Measurements from ENCODE around the gene RPTOR. TPM values are rescaled to one million over a fixed set of nuclear protein-coding genes. Genes with fewer than 3 reads are reported as not detected.

The RPTOR gene
- total RNA-seq, 1 experiment from 2014 or later: 46.2 TPM

DNA sequence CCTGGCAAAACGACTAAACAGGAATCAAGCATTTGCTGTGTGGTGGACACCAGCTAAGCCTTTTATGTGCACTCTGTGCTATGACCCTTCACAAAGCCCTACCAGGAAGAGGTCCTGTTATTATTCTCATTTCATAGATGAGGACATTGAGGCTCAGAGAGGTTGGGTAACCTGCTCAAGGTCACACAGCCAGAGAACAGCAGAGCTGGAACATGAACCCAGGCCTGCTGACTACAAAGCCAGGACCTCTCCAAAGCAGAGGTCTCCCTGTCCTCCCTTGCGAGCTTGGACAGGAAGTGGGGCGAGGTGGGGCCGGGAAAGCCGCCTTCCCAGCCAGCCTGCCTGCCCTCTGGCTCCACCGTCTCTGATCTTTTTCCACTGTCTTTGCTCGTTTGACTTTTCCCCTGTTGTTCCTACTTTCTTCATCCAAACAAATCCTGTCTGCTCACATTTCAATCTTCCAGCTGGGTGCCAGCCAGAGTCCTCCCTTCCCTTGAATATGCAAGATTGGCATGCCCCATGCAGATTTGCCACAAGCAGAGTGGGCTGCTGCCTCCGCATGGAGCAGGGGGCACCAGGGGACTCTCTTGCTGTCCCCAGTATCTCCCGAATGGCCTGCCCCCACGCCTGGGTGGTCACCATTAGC, 23.7 kb upstream of the RPTOR start:
- H3K9me3 ChIP-seq (ENCODE audit: low read length): no peaks in the 10 kb centered on the region
- DNase-seq (no peak), ATAC-seq (no peak)
- no peaks in the 10 kb centered on the region for H3K79me2 ChIP-seq (ENCODE audit: low read length)
- no peaks in the 10 kb centered on the region for H3K36me3 ChIP-seq (ENCODE audit: low read depth, low read length)
- no peak overlapping the region for H3K27ac ChIP-seq (ENCODE audit: low read length)
- intact Hi-C loops (cut with micrococcal nuclease): no loop called here
- H3K9me2 ChIP-seq (replicated peaks; ENCODE audit: low read length): no peaks in the 10 kb centered on the region
- H3F3A ChIP-seq (ENCODE audit: low read length, unreplicated experiment): no peaks in the 10 kb centered on the region
- no peak for TF ChIP-seq EZH2 (IDR thresholded peaks at IDR 0.05; ENCODE audit: low read length, unreplicated experiment)
- no peak overlapping the region for H3K4me3 ChIP-seq (ENCODE audit: low read length)
- no peaks in the 10 kb centered on the region for H4K20me1 ChIP-seq (ENCODE audit: low read length)
- no peaks in the 10 kb centered on the region for H3K4me1 ChIP-seq (ENCODE audit: insufficient read depth, low read length)
- H3K4me2 ChIP-seq (ENCODE audit: low read length): no peak overlapping the region
- H2AFZ ChIP-seq (ENCODE audit: low read length): no peak overlapping the region
- CTCF ChIA-PET: interaction anchor here (0.6 kb wide), 1 partner anchor 53 kb away, joined by 6 read pairs; no protein-coding TSS in a partner anchor
- no TSS peak for BruUV-seq (replicated peaks)
- H3K9ac ChIP-seq (ENCODE audit: low read length): no peak overlapping the region
- H3K27me3 ChIP-seq (ENCODE audit: low read length): peaks cover 3% of the 10 kb centered on the region; the same call in 1 of the 2 replicates
- POLR2A ChIA-PET (ENCODE audit: unreplicated experiment): no interaction called here

DNA sequence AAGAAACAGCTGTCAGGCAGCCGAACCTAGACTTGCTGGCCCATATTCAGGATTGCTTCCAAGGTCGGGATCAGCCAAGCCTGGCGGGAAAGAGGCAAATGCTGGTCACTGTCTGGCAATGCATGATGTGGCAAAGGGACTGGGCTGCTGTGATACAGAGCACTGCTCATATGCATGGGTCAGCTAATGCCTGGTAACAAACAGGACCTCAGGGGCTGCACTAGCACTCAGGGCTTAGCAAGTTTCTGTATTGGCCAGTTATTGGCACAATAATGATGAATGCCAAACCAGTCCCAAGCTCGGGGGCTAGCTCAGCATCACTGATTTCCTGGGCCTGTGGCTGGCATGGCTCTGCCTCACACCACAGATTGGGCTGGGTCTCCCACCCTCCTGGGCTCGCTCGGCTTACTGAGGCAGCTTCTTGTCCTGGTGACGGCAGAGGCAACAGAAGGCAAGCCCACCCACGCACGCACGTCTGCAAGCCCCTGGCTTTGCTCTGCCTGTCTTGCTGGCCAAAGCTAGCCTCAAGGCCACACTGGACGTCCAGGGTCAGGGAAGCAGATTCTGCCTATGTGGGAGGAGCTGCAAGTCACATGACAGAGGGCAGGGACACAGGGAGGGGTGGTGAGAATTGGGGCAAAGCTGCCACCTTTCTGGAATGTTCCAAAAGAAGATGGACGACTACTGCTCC, 21.4 kb upstream of the RPTOR start:
- no peak for ATAC-seq
- Histone ChIP-seq H3K4me2 (ENCODE audit: low read length) (no peak overlapping the region), H3K9me2 (replicated peaks; ENCODE audit: low read length) (no peaks in the 10 kb centered on the region), H3K9ac (ENCODE audit: low read length) (no peak overlapping the region), H3K27ac (ENCODE audit: low read length) (no peak overlapping the region), H3K79me2 (ENCODE audit: low read length) (no peaks in the 10 kb centered on the region), H3F3A (ENCODE audit: low read length, unreplicated experiment) (no peaks in the 10 kb centered on the region), H3K9me3 (ENCODE audit: low read length) (no peaks in the 10 kb centered on the region), H3K27me3 (ENCODE audit: low read length) (peaks cover 3% of the 10 kb centered on the region; the same call in 1 of the 2 replicates), H3K4me1 (ENCODE audit: insufficient read depth, low read length) (peaks cover 6% of the 10 kb centered on the region; the same call in 1 of the 2 replicates), H4K20me1 (ENCODE audit: low read length) (no peaks in the 10 kb centered on the region), H3K4me3 (ENCODE audit: low read length) (no peak overlapping the region), H3K36me3 (ENCODE audit: low read depth, low read length) (no peaks in the 10 kb centered on the region), H2AFZ (ENCODE audit: low read length) (no peak overlapping the region)
- no peak for TF ChIP-seq EZH2phosphoT487 (IDR thresholded peaks at IDR 0.05; ENCODE audit: borderline replicate concordance, low read length)
- no peak for TF ChIP-seq EZH2 (IDR thresholded peaks at IDR 0.05; ENCODE audit: low read length, unreplicated experiment)
- TF ChIP-seq, protein P1, sequence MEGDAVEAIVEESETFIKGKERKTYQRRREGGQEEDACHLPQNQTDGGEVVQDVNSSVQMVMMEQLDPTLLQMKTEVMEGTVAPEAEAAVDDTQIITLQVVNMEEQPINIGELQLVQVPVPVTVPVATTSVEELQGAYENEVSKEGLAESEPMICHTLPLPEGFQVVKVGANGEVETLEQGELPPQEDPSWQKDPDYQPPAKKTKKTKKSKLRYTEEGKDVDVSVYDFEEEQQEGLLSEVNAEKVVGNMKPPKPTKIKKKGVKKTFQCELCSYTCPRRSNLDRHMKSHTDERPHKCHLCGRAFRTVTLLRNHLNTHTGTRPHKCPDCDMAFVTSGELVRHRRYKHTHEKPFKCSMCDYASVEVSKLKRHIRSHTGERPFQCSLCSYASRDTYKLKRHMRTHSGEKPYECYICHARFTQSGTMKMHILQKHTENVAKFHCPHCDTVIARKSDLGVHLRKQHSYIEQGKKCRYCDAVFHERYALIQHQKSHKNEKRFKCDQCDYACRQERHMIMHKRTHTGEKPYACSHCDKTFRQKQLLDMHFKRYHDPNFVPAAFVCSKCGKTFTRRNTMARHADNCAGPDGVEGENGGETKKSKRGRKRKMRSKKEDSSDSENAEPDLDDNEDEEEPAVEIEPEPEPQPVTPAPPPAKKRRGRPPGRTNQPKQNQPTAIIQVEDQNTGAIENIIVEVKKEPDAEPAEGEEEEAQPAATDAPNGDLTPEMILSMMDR (conservative IDR thresholded peaks at IDR 0.05; ENCODE audit: low read depth, low read length): no peak
- ChIA-PET CTCF (no interaction called here), POLR2A (ENCODE audit: unreplicated experiment) (interaction anchor here (0.7 kb wide), 1 partner anchor 35 kb away, joined by 4 read pairs; no protein-coding TSS in a partner anchor)
- no peak for DNase-seq
- no TSS peak for BruUV-seq (replicated peaks)
- intact Hi-C loops (cut with micrococcal nuclease): no loop called here

DNA sequence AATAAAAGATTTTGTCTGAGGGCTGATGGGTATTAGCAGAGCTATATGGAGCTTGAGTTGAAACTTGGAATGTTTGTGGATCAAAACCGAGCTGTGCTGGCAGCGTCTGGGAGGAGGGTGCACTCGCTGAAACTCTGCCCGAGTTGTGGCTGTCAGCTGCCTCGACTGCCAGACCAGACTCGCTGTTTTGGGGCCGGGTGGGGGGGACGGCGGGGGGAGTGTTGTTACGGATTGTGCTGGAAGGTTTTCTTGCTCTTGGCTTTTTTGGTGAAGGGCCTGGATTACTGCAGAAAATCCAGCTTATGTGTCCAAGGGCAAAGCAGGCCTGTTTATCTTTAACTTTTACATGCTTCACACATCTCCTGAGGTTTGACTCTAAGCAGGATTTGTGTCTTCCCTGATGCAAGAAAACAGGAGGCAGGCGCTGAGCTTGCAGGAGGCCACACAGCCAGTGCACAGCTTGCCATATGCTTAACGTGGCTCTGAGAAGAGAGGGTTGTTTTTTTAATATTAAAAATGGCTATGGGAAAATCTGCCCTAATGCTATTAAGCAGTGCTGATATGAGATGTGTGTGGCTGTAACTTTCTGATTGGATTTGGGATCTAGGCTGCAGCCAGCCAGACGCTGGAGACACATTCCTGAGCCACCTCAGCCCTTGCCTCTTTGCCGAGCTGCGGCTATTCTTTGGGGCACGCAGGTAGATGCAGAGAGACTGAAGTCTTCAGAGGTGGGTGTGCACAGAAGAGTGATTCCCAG, 20.5 kb upstream of the RPTOR start:
- TF ChIP-seq EZH2phosphoT487 (IDR thresholded peaks at IDR 0.05; ENCODE audit: borderline replicate concordance, low read length): no peak
- TF ChIP-seq, protein P1 (conservative IDR thresholded peaks at IDR 0.05; ENCODE audit: low read depth, low read length): no peak
- no peak for TF ChIP-seq EZH2 (IDR thresholded peaks at IDR 0.05; ENCODE audit: low read length, unreplicated experiment)
- no peaks in the 10 kb centered on the region for H3K36me3 ChIP-seq (ENCODE audit: low read depth, low read length)
- H3K27me3 ChIP-seq (ENCODE audit: low read length): peaks cover 3% of the 10 kb centered on the region; the same call in 1 of the 2 replicates
- H3K9me2 ChIP-seq (replicated peaks; ENCODE audit: low read length): no peaks in the 10 kb centered on the region
- no peak overlapping the region for H2AFZ ChIP-seq (ENCODE audit: low read length)
- ATAC-seq (no peak), DNase-seq (no peak)
- intact Hi-C loops (cut with micrococcal nuclease): no loop called here
- no peak overlapping the region for H3K4me2 ChIP-seq (ENCODE audit: low read length)
- H3K27ac ChIP-seq (ENCODE audit: low read length): no peak overlapping the region
- H4K20me1 ChIP-seq (ENCODE audit: low read length): no peaks in the 10 kb centered on the region
- ChIA-PET CTCF (no interaction called here), POLR2A (ENCODE audit: unreplicated experiment) (interaction anchor here (0.7 kb wide), 1 partner anchor 34 kb away, joined by 4 read pairs; no protein-coding TSS in a partner anchor)
- peaks cover 6% of the 10 kb centered on the region; the same call in 1 of the 2 replicates for H3K4me1 ChIP-seq (ENCODE audit: insufficient read depth, low read length)
- no TSS peak for BruUV-seq (replicated peaks)
- H3K9ac ChIP-seq (ENCODE audit: low read length): no peak overlapping the region
- no peaks in the 10 kb centered on the region for H3F3A ChIP-seq (ENCODE audit: low read length, unreplicated experiment)
- no peak overlapping the region for H3K4me3 ChIP-seq (ENCODE audit: low read length)
- no peaks in the 10 kb centered on the region for H3K79me2 ChIP-seq (ENCODE audit: low read length)
- H3K9me3 ChIP-seq (ENCODE audit: low read length): no peaks in the 10 kb centered on the region
